GM18505 (cell line): ENCODE measurements around the gene GFI1B.
"Not testable (repeated sequence)": the region's sequence is repeated elsewhere in the genome, so short reads cannot be mapped to it uniquely, and the experiment has no call there.

Experiments
- ATAC-seq: cut with Tn5 transposase; IDR thresholded peaks from one replicate; pipeline ENCODE4 v1.9.1; 2021; ENCODE audit not compliant: unreplicated experiment
- POLR2A ChIP-seq: IDR thresholded peaks from 4 replicates; pipeline ENCODE4 v1.6.1; 2011; ENCODE audit warnings: borderline replicate concordance; ENCODE audit not compliant: insufficient read depth, insufficient read length; ENCODE audit errors: extremely low read depth

The GFI1B gene

DNA sequence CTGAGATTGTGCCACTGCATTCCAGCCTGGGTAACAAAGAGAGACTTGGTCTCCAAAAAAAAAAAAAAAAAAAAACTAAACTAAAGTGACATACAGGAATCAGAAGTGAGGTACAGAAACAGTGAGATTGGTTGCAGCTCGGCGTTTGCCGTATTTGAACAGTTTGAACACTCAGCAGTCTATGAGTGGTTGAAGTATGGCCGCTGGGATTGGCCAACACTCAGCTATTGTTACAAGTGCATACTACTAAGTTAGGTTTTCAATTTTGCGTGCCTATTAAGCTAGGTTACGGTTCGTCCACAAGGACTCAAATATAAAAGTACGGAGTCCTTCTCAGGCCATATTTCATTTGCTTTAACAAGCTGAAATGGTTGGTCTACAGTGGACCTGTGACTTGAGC lies 30.7 kb upstream of the GFI1B start:
- no peak for ATAC-seq
- no peak for TF ChIP-seq POLR2A

DNA sequence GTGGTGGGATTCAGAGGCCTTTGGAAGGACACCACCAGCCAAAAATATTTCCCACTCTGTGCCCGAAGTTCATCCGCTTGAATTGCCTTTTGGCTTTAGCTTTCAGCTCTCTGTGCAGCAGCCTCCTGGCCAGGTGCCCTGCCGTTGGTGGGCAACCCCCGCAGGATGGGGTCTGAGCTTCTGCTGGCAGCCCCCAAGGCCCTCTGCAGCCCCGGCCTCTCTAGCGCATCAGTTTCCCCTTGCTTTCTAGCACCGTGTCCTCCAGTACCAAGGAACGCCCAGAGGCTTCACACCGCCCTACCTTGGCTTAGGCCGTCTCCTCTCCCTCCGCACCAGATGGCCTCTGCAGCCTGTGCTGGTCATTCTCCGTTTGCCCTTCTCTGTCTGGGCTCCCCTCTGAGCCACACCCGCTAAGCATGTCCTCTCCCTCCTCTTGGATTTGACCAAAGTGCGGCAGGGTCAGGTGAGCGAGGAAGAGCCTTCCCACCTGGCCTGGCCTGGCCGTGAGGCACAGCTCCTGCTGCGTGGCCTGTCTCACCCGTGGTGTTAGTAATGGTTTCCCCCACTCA lies 29.9 kb upstream of the GFI1B start:
- ATAC-seq = no peak
- TF ChIP-seq POLR2A = no peak

DNA sequence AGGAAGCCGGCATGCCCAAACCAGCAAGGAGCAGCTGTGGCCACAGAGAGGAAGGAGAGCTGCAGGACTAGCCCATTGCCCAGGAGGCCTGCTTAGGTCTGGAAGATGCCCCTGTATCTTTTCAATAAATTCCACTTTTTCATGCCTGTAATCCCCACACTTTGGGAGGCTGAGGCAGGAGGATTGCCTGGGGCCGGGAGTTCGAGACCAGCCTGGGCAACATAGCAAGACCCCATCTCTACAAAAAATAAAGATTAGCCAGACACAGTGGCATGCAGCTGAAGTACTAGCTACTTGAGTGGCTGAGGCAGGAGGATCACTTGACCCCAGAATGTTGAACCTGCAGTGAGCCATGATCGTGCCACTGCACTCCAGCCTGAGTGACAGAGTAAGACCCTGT lies 28.8 kb upstream of the GFI1B start:
- ATAC-seq = no peak
- TF ChIP-seq POLR2A = no peak

DNA sequence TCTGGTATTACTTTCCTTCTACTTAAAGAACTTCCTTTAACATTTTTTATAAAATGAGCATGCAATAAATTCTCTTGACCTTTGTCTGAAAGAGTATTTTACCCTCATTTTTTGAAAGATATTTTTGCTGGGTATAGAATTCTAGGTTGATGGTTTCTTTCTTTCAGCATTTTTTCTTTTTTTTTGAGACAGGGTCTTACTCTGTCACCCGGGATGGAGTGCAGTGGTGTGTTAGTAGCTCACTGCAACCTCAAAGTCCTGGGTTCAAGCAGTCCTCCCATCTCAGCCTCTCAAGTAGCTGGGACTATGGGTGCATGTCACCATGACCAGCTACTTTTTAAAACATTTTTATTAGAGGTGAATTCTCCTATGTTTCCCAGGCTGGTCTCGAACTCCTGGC lies 23.4 kb upstream of the GFI1B start:
- ATAC-seq = no peak
- no peak for TF ChIP-seq POLR2A

DNA sequence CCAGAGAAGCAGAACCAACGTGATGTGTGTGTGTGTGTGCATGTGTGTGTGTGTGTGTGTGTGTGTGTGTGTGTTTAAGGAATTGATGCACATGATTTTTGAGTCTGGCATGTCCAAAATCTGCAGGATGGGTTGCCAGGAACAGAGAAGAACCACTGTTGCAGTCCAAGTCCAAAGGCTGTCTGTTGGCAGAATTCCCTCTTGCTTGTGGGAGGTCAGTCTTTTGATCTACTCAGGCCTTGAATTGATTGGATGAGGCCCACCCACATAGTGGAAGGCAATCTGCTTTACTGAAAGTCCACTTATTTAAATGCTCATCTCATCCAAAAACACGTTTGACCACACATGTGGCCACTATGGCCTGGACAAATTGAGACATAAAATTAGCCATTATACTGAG lies 22.7 kb upstream of the GFI1B start:
- no peak for ATAC-seq
- TF ChIP-seq POLR2A = no peak

DNA sequence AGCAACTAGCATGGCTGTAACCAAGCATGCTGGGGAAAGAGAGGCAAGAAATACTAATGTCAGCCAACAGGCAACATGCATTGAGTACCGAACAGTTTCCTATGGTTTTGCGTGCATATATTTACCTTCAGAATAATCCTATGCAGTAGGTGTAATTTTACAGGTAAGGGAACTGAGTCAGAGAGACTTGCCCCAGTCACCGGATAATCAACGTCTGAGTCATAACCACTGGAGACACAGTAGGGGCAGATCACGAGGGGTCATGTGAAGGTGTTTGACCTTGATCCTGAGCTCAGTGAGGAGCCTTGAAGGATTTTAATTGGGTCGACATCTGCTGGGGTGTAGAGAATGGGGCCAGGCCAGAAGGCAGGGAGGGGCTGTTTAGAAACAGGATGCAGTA lies 20.7 kb upstream of the GFI1B start:
- no peak for ATAC-seq
- no peak for TF ChIP-seq POLR2A

DNA sequence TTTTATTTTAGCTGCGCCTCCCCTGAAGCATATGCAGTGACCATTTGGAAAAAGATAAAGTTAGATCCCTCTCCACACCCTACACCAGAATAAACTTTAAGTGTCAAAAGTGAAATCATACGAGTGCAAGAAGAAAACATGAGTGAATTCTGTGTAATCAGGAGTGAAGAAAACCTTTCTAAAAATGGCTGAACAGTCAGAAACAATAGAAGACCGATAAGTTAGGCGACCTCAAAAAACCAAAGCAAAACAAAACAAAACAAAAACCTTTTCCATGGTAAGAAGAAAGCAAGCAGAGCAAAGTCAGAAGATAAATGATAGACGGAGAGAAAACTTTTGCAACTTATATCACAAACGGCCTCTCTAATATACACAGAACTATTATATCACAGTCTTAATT lies 17.5 kb upstream of the GFI1B start:
- ATAC-seq = no peak
- TF ChIP-seq POLR2A = no peak

DNA sequence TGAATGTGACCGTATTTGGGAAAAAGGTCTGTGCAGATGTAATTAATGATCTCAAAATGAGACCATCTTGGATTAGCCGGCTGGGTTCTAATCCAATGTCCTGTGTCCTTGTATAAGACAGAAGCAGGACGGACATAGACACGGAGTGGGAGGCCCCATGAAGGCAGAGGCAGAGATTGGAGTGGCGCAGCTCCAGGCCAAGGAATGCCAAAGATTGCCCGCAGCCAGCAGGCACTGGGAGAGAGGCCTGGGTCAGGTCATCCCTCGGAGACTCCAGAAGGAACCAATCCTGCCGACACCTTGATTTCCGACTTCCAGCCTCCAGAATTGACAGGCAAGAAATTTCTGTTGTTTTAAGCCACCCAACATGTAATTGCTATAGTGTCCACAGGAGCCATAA lies 13.0 kb upstream of the GFI1B start:
- no peak for TF ChIP-seq POLR2A
- ATAC-seq = no peak

DNA sequence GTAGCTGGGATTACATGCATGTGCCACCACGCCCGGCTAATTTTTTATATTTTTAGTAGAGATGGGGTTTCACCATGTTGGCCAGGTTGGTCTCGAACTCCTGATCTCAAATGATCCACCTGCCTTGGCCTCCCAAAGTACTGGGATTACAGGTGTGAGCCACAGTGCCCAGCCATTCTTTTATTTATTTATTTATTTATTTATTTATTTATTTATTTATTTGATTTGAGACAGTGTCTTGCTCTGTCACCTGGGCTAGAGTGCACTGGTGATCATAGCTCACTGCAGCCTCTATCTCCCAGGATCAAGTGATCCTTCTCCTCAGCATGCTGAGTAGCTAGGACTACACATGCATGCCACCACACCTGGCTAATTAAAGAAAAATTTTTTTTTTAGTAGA lies 10.6 kb upstream of the GFI1B start:
- not testable (repeated sequence) for ATAC-seq

DNA sequence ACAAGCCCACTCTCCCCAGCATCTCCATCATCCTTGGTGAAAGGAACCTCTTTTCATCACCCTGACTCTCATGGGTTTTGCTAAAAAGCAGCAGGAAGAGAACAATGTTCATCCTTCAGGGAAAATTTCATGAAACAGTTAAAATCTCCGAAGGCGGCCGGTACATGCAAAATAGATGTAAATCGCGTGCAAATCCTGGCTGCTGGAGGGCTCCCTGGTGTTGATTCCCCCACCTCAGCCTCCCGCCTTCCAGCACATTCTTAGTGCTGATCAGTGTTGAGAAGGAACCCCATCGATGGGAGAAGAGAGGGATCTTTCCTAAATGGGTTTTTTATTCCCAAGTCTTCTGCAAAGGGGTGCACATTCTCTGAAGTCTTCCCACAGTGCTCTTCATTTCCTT lies 8.7 kb upstream of the GFI1B start:
- no peak for TF ChIP-seq POLR2A
- no peak for ATAC-seq

DNA sequence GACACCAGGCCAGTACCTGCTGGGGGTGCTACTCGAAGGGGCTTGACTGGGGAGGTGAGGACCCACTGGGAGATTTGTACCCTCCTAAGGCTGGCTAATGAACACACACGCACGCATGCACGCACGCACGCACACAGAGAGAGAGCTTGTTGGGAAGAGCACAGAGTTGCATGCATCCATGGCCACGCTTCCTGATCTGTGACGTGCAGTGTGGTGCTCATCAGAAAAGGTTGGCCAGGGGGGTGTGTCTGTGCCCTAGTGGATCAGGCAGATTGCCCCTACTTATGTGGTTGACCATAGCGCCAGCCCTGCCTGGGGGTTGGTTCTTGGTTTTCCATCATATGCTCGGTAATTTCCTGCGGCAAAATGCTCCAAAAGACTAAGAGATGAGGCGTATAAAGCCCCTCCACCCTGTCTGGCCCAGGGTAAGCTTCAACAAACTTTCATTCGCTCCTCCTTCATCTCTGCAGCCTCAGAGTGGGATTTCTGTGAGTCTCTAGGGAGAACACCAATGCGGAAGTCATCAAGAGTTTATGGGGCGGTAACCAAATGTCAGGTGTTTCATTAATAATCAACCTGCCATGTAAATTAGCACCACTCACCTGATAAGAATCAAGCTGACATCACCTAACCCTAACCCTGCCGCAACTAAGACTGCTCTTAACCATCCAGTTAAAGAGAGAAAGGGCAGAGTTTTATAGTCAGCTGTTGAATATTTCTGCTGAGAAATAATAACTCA lies 8.0 kb upstream of the GFI1B start:
- no peak for ATAC-seq

DNA sequence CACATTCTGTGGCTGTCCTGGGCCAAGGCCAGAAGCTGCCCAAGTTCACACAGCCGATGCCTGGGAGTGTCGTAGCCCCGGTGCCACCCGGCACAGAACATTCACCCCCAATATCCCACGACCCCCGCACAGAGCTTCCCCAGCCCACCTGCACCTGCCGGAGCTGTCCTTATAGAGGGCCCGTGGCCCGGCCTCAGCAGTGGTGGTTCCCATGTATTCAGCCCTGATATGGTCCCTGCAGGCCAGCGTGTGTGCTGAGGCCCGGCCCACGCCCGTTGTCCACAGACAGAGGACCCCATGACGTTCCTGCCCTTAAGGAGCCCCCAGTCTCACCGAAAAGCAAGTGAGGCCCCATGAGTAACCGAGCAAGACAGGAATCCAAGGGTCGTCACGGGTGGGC lies 5.3 kb upstream of the GFI1B start:
- ATAC-seq = no peak
- TF ChIP-seq POLR2A = no peak

More for the DNA sequence above, 8.0 kb upstream of the GFI1B start:
- TF ChIP-seq POLR2A = no peak

DNA sequence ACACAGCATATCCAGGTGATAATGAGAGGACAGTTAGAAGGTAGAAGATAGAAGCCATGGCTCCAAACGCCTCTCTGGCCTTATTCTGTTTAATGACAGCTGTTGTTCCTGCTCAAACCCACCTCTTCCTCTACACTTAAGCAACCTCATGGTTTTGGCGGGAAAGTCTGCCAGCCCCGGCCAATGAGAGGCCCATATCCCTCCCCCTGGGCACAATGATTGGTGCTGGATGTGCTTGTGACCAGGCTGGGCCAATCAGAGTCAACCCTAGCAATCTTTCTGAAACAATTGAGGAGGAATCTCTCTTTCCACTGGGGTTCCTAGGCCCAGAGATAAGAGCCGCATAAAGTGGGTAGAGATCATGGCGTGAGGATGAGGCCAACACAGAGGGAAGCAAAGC lies 4.8 kb upstream of the GFI1B start:
- no peak for ATAC-seq
- TF ChIP-seq POLR2A = no peak

DNA sequence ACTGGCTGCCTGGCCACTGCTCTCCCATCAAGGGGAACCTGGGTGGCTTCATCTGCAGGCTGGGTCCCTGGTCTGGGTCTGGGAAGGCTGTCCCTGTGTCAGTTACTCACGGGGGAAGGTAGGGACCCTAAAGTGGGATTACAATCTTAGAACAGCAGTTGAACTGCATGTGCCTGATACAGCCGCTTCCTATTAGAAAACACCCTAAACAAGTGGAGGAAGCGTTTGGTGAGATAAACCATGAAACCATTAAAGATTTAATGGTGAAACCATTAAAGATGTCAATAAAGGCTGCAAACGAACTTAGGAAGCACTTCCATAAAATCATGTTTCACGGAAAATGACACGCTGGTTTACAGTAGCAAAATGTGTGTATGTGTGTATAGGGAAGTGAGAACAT lies 2.5 kb upstream of the GFI1B start:
- TF ChIP-seq POLR2A = no peak
- ATAC-seq = no peak

DNA sequence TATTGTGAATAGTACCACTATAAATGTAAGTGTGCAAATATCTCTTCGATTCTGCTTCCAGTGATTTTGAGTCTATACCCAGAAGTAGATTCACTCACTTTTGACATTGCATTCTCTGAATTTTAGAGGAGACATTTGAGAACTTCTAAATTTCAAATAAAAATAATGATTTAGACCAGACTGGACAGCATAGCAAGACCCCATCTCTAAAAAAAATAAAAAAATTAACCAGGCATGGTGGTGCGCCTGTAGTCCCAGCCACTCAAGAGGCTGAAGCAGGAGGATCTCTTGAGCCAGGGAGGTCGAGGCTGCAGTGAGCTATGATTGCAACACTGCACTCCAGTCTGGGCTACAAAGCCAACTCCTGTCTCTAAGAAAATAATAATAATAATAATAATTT lies 1.9 kb upstream of the GFI1B start:
- no peak for ATAC-seq
- no peak for TF ChIP-seq POLR2A
